Skin epidermis (tissue), 12 donors: ENCODE data around the gene TMX4.
A peak's percentile ranks its signal among the peaks of the same experiment; 100 is the strongest.

Experiments used
- H3K27ac ChIP-seq, 21 experiments: fragments of 200-600 bp; sonication (generic) in 11 of 21; one replicate each; pipeline ENCODE4 v1.5.0; 2020; ENCODE audit warnings: mild to moderate bottlenecking in 3 of 21, inconsistent platforms in 2 of 21, moderate library complexity in 2 of 21
- H3K4me3 ChIP-seq, 7 experiments: fragments of 200-600 bp; sonication (generic) in 2 of 7; one replicate each; pipeline ENCODE4 v1.5.0; 2020; ENCODE audit warnings: inconsistent platforms in 2 of 7, mild to moderate bottlenecking in 2 of 7, moderate library complexity in 1 of 7

TMX4 gene

DNA sequence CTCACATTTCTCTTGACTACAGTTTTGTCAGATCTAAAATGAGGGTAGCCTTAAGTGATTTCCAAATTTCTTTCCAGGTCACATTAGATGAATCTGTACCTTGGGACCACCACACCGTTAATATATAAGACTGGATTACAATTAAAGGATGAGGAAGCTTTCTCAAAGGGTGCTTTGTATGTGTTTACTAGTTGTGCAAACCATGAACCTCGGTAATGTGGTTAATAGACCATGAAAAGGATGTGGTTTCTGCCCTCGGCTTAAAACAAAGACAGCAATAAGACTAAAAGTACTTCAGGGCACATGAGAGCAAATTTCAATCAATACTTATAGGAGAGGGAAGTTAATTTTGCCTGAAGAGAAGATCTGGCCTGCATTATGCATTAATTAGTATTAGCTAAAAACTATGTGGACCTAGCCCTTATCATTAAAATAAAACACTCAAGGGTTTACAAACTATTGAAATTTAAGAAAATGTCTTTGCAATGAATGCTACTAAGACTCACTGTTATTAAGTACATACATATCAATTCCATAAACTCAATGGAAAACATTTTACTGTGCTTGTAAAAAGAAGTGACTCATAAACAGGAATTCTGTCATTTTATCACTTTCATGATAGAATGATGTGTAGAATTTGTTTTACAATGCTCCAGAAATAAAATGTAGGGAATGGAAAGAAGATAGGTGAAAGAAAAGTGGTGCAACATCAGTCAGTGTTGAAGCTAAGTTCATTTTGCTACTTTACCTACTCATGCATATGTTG, 936 bp upstream of the TMX4 start:
- H3K4me3 ChIP-seq = peak overlapping the region in 3 of 7 experiments; percentile 79 to 88 (median 81)
- peak overlapping the region in 12 of 21 experiments; percentile 18 to 99 (median 94) for H3K27ac ChIP-seq

DNA sequence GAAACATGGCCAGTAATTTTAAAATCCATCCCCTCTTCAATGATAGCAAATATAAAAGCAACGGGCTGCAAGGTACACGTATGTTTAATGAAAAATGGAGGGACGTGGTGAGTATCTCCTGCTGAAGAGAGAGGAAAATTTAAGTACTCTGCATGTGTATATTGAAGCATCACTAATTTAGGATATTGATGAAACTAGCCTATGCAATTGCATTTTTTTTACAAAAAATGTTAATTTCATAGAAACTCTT, 362 bp upstream of the TMX4 start:
- H3K4me3 ChIP-seq = peak overlapping the region; percentile 79 to 98 (median 88)
- peak overlapping the region in 18 of 21 experiments; percentile 87 to 99 (median 94) for H3K27ac ChIP-seq

DNA sequence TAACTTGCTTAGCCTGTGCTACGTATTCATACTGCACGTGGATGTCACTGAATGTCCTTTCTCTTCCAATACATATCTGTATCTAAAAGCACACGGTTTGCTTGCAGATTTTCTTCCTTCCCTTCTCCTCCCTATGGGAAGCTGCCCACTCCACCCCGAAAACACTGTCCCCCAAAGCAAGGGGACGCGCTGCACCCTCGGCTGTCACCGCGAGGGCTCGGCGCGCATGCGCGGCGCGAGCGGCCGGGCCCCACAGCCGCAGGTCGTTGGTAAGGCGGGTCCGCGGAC, 659 bp downstream of the TMX4 start:
- Histone ChIP-seq H3K27ac (peak overlapping the region; percentile 87 to 100 (median 94)), H3K4me3 (peak overlapping the region; percentile 79 to 98 (median 88))

DNA sequence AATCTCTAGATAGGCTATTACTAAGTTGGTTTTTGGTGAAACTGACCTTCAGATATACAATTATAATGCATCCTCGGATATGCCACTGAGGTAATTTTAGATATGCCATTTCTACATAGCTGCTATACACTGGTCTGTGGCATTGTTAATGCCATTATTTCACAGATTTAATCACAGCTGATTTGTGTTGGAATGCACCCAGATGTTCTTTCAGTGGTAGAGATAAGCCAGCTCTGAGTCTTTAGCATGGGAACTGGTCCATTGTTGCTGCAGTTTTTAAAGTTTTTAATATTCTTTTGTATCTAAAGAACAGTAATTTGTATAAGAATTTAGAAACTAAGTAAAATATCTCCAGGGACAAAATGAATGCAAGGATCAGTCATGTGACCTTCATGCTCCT, 6.8 kb downstream of the TMX4 start:
- Histone ChIP-seq H3K27ac (no peak overlapping the region), H3K4me3 (no peak overlapping the region)

DNA sequence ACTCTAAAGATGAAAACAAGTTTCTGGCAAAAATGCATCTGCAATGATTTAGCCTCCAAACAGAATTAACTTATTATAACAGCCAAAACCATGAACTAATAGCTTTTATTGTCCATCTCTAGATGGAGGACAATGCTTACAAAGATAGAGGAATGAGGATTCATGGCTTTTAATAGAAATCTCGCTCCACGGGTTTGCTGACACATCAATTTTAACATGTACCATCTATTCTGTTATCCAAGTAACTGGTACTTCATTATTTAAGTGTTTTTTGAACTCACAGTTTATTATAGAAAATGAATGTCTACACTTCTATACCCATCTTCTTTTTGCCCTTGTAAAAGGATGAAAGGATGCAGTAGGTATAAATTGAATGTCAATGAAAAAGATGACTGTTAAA, 10.8 kb downstream of the TMX4 start:
- Histone ChIP-seq H3K4me3 (no peak overlapping the region), H3K27ac (no peak overlapping the region)

DNA sequence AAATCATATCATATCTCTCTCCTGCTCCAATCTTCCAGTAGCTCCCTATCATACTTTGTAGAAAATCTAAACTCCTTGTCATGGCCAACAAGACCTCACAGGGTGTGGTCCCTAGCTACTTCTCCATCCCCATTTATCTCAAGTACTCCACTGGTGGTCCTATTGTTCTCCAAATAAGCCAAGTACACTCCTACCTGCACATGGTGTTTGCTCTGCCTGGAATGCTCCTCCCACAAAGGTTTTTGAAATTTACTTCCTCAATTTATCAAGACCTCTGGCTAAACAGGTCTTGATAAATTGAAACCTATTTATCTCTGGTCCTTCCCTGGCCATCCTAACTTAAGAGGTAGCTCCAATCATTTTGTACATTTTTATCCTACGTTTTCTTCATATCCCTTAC, 12.1 kb downstream of the TMX4 start:
- Histone ChIP-seq H3K4me3 (no peak overlapping the region), H3K27ac (no peak overlapping the region)

DNA sequence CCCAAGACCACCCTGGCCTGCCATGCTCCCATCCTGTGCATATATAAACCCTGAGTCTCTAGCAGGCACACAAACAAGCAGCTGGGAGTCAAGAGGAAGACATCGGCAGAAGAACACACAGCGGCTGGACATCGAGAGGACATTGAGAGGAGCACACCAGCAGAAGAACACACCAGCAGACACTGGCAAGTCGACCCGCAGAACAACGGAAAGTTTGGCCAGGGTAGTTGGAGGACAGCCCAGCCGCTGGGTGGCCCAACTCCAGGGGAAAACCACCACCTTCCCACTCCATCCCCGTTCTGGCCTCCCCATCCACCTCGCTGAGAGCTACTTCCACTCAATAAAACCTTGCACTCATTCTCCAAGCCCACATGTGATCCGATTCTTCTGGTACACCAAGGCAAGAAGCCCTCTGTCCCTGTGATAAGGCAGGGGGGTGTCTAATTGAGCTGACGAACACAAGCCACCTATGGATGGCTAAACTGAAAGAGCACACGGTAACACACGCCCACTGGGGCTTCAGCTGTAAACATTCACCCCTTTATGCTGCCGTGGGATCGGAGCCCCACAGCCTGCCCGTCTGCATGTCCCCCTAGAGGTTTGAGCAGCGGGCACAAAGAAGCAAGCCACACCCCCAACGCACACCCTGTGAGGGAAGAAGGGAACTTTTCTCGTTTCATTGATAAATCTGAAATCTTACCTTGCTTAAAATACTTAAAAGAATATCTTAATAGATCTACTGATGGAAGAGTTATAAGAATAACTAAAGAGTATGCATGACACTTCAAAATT, 13.8 kb downstream of the TMX4 start:
- no peak overlapping the region for H3K4me3 ChIP-seq
- H3K27ac ChIP-seq = no peak overlapping the region

DNA sequence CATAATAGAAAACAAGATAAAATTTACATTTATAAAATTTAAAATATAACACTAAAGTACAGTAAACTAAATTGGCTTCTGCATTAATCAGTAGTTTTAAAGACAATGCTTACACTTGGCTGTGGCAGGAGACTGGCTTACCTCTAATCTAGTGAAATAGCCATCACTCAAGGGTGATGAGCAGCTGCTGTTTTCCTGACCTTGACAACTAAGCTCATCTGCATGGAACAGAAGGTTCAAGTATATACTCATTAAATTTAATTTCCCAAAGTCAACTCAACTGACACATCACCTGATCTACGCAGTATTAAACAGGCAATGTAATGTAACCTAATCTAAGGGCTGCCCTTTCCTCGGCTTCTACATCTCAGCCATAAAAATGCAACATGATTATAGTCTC, 14.5 kb downstream of the TMX4 start:
- no peak overlapping the region for H3K27ac ChIP-seq
- no peak overlapping the region for H3K4me3 ChIP-seq

DNA sequence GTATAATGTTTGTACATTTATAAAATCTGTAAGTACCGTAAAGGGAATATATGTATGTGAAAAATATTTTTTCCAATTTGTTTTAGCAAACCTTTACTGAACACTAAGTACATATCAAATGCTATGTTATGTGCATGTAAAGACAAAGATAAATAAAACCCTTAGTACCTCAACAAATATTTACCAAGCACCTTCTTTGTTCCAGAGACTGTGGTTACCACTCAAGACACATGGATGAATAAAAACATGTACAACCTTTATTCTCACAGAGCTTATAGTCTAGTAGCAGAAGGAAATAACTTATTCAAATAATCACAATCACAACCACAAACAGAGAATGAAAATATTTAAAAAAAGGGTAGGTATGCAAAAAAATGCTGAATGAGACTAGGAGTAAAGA, 17.5 kb downstream of the TMX4 start:
- no peak overlapping the region for H3K4me3 ChIP-seq
- no peak overlapping the region for H3K27ac ChIP-seq

DNA sequence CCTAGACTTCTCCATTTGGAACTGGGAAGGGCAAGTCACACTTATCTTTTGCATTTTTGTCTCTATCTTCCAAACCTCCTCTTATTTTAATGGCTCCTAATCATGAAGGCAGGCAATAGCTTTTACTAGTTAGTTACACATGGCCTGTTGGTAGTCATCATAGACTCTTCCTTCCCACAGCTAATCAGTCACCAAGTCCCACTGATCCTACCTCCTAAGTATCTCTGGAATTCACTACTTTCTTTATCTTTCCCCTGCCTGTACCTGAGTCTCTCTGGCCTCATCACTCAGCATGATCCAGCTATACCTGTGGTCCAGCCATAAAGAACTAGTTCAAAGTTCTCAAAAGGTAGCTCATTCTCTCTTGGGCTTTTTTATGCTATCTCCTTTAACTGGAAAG, 18.8 kb downstream of the TMX4 start:
- H3K27ac ChIP-seq = no peak overlapping the region
- no peak overlapping the region for H3K4me3 ChIP-seq

DNA sequence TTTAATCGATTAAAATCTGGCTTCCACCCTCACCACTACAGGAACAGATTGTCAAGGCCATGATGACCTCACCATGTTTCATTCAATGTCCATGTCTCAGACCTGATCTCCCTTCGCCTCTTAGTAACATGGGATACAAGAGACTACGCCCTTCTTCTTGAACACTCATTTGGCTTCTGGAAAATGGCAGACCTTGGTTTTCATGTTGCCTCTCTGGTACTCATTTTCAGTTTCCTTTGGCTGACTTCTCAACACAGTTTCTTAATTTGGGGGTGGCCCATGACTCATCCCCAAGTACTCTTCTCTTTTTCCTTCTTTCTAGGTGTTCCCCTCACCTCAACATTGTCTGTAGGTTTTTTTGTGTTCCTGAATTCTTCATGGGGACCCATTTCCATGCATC, 22.7 kb downstream of the TMX4 start:
- H3K27ac ChIP-seq = no peak overlapping the region

DNA sequence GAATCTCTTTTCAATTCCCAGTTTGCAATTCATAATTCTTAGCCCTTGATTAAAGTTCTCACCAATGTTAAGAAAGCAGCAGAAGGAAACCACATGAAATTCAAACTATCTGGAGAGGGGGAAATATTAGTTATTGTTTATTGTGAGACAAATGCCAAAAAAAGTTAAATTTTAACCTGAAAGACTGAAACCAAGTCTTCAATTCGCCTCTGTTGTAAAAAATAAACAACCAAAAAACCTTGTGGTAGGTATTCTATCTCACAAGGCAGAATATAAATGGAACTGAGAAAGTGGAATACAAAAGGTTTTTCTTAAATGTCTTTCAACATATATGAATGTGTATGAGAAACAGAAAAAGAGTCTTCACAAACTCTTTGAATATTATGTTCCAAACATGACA, 24.8 kb downstream of the TMX4 start:
- no peak overlapping the region for H3K27ac ChIP-seq
- no peak overlapping the region for H3K4me3 ChIP-seq

More for the DNA sequence above, 22.7 kb downstream of the TMX4 start:
- H3K4me3 ChIP-seq = no peak overlapping the region

DNA sequence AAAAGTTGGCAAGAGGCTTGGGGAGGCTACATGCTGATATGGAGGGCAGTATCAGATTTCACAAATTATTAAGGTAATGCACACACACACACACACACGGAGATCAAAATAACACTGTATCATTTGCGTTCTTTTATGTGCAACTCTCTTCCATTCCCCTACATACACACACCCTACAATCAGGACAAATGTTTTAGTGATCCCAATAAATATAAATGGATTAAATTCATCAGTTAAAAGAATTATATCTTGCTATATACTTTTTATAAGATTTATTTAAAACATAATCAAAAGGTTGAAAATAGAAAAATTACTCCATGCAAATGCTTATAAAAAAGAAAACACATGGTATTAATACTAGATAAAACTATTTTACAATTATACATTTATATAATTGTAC, 25.9 kb downstream of the TMX4 start:
- no peak overlapping the region for H3K4me3 ChIP-seq
- H3K27ac ChIP-seq = no peak overlapping the region

DNA sequence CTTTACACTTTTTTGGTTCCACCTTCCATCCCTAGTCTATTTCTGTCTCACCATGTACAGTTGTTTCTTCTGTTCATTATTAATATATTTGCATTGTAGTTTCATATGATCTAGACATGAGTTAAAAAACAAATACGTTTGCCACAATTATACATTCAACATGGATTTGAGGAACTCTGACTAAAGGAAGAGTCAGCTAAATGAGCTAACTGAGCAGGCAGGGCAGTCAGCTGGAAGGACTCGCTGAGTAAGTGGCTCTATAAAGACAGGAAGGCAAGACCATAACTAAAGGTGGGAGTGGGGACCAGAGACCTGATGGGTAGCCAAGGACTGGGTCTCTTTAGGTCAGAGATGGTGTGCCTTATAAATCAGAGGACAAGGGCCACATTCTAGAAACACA, 26.3 kb downstream of the TMX4 start:
- Histone ChIP-seq H3K4me3 (no peak overlapping the region), H3K27ac (no peak overlapping the region)

DNA sequence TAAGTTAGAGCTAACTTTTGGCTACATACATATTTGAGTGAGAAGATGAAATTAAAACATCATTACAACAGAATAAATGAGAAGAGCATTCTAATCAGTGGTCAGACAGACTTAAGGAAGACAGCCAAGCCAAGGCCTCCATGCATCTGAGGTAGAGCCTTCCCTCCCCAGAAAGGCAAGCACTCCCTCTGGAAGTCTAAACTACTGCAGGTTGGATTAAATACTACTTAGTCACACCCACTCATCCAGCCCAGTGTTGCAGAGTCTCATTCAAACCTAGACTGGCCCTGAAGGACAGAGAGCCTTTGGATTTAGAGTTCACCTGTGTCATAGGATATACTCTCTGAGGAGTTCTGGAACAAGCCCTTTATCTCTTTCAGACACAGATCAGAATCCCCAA, 29.2 kb downstream of the TMX4 start:
- no peak overlapping the region for H3K27ac ChIP-seq

DNA sequence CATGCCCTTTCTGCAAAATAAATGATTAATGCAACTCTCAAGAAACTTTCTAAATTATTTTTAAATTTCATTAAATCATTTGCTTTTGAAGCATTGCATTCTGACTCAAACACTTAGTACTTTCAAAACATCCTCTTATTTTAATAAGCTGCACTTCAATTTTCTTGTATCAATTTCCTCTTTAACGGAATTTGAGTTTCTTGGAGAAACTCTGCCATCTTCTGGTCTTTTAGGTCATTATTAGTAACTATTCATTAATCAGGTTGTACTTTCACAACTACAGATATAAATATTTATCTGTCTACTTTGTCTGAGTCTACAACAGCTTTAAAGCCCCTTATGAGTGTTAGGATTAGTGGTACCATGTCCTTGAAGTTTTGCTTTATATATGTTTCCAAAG, 30.2 kb downstream of the TMX4 start:
- H3K27ac ChIP-seq = no peak overlapping the region
- H3K4me3 ChIP-seq = no peak overlapping the region

More for the DNA sequence above, 29.2 kb downstream of the TMX4 start:
- H3K4me3 ChIP-seq = no peak overlapping the region

DNA sequence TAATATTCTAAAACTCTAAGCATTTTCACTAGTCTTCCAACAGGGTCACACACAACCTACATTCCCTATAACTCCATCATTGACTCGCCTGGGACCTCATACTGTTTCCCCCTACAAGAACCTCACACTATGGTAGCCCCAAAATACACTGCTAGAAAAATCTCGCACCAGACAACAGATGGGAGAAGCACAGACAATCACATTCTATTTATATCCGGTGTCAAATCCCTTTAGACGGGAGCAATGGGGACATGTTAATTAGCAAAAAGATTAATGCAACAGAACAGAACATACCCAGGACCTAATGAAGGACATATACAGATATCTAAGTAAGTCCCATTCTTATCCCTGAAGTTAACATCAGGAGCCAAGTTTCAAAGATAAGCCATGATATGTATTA, 33.6 kb downstream of the TMX4 start:
- H3K4me3 ChIP-seq = no peak overlapping the region

DNA sequence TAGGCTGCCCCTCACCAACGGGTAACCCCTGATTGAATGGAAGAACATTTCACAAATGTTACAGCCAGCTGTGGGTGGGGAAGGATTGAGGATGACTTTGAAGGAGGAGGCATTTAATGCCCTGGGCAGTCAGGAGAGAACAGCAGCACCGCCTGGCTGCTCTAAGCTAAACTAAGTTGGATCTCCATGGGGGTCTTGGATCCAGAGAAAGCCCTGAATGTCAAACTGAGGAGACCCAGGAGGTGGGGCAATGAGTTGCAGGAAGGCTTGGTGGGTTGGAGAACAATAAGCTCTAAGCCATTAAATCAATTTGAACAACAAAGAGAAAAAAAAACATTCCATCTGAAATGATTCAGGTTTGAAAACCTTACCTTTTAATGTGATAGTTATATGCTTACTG, 35.4 kb downstream of the TMX4 start:
- H3K27ac ChIP-seq = no peak overlapping the region
- H3K4me3 ChIP-seq = no peak overlapping the region

More for the DNA sequence above, 33.6 kb downstream of the TMX4 start:
- H3K27ac ChIP-seq = no peak overlapping the region

DNA sequence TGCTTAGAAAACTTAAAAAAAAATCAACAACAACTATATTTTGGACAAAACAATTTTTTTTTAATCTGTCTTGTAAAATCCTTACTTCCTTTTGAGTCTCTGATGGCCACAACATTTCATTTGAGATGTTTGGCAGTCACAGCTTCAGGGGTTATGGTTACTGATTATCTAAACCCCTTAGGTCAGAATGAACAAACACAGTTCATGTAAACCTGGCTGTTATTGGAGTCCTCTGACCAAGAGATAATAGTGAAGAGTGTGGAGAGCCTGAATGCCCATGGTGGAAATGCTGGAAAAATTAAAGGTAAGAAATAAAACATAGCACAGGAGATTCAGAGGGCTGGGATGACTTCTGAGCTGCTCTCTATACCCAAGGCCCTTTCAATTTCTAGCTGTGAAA, 38.2 kb downstream of the TMX4 start:
- H3K27ac ChIP-seq = no peak overlapping the region

DNA sequence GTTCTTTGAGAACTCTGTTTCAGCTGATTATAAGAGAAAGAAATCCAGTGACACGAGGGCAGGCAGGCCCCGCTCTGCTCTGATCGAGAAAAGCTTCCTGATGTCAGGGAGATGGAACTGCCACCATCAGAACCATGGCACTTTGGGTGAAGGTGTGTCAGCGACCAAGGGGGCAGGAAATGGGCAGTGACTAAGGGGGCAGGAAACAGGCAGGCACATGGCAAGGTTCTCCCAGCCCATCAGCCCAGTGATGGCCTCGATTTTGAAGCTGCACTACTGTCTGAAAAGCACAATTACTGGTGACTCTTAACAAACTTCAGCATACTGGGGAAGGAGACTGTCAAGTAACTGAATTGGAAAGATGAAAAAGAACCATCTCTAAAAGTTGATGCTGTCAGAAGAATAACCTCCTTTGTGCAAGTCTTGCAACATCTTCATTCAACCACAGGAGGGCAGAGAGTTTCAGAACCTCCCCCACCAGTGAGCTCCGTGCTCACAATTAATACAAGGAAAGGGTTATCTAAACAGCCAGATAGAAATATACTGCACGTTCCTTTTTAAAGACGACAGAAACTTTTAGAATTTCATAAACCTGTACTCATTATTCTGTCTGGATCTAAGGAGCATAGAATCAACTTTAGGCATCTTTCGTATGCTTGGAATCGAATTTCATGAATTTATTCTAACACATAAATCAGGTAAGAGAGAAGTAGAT, 39.1 kb downstream of the TMX4 start:
- no peak overlapping the region for H3K27ac ChIP-seq
- H3K4me3 ChIP-seq = no peak overlapping the region

More for the DNA sequence above, 38.2 kb downstream of the TMX4 start:
- no peak overlapping the region for H3K4me3 ChIP-seq

DNA sequence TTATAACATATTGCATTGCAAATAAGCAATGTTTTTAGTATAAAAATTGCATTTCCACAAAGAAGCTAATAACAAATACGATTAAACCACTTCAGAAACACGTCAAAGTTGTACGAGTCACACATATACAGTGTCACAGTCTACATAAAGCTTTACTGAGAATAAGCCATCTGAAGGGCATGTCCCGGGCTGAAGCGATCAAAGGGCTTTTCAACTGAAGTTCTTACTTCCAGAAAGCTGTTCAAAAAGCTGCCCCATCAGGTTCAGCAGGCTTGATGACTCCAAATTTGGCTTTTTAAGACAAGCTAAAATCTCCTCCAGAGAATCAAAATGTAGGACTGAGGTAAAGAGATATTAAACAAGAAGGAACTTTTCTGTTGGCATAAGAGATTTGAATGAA, 41.9 kb downstream of the TMX4 start:
- Histone ChIP-seq H3K27ac (no peak overlapping the region), H3K4me3 (no peak overlapping the region)
